Measurements from ENCODE around the gene KRTAP20-4. TPM values are rescaled to one million over a fixed set of nuclear protein-coding genes. Genes with fewer than 3 reads are reported as not detected.

KRTAP20-4 gene
- total RNA-seq = not detected

GRCh38 chr21:30620522-30620921 lies at the start of gene KRTAP20-4:
KRTAP20-4 (plus strand) TSS chr21:30620627.
- Histone ChIP-seq H3K9me3 (ENCODE audit: low read depth, low read length) (no peaks in the 10 kb centered on the region), H3K4me1 (ENCODE audit: insufficient read depth, low read length) (no peaks in the 10 kb centered on the region), H3K27me3 (ENCODE audit: insufficient read depth, low read length) (no peaks in the 10 kb centered on the region), H3K4me3 (ENCODE audit: low read length) (no peak within 1 kb of the TSS)

- no peaks in the 10 kb centered on the region for H3K4me1 ChIP-seq (ENCODE audit: insufficient read depth, low read length)
- H3K9me3 ChIP-seq (ENCODE audit: low read depth, low read length) = no peaks in the 10 kb centered on the region
- H3K4me3 ChIP-seq (ENCODE audit: low read length) = no peak overlapping the region
- H3K27me3 ChIP-seq (ENCODE audit: insufficient read depth, low read length) = no peaks in the 10 kb centered on the region
Observed at GRCh38 chr21:30577766-30578165, 42.7 kb upstream of the KRTAP20-4 start.

- Histone ChIP-seq H3K4me1 (ENCODE audit: insufficient read depth, low read length) (no peaks in the 10 kb centered on the region), H3K27me3 (ENCODE audit: insufficient read depth, low read length) (no peaks in the 10 kb centered on the region), H3K9me3 (ENCODE audit: low read depth, low read length) (no peaks in the 10 kb centered on the region), H3K4me3 (ENCODE audit: low read length) (no peak overlapping the region)
Observed at GRCh38 chr21:30579346-30579745, 41.1 kb upstream of the KRTAP20-4 start.

GRCh38 chr21:30580132-30580531 lies 40.3 kb upstream of the KRTAP20-4 start:
- Histone ChIP-seq H3K4me1 (ENCODE audit: insufficient read depth, low read length) (no peaks in the 10 kb centered on the region), H3K27me3 (ENCODE audit: insufficient read depth, low read length) (no peaks in the 10 kb centered on the region), H3K4me3 (ENCODE audit: low read length) (no peak overlapping the region), H3K9me3 (ENCODE audit: low read depth, low read length) (no peaks in the 10 kb centered on the region)

GRCh38 chr21:30582870-30583269 lies 37.6 kb upstream of the KRTAP20-4 start:
- Histone ChIP-seq H3K9me3 (ENCODE audit: low read depth, low read length) (no peaks in the 10 kb centered on the region), H3K4me1 (ENCODE audit: insufficient read depth, low read length) (no peaks in the 10 kb centered on the region), H3K27me3 (ENCODE audit: insufficient read depth, low read length) (no peaks in the 10 kb centered on the region), H3K4me3 (ENCODE audit: low read length) (no peak overlapping the region)

- Histone ChIP-seq H3K4me3 (ENCODE audit: low read length) (no peak within 1 kb of the TSS), H3K9me3 (ENCODE audit: low read depth, low read length) (no peaks in the 10 kb centered on the region), H3K4me1 (ENCODE audit: insufficient read depth, low read length) (no peaks in the 10 kb centered on the region), H3K27me3 (ENCODE audit: insufficient read depth, low read length) (no peaks in the 10 kb centered on the region)
Observed at GRCh38 chr21:30590297-30590696, 30.1 kb upstream of the KRTAP20-4 start, which contains the start of gene KRTAP22-2. KRTAP22-2 (minus strand) TSS chr21:30590397.

- H3K4me1 ChIP-seq (ENCODE audit: insufficient read depth, low read length) = no peaks in the 10 kb centered on the region
- H3K4me3 ChIP-seq (ENCODE audit: low read length) = no peak within 1 kb of the TSS
- no peaks in the 10 kb centered on the region for H3K27me3 ChIP-seq (ENCODE audit: insufficient read depth, low read length)
- H3K9me3 ChIP-seq (ENCODE audit: low read depth, low read length) = no peaks in the 10 kb centered on the region
Observed at GRCh38 chr21:30592140-30592539, 28.3 kb upstream of the KRTAP20-4 start, which contains the start of gene KRTAP6-3. KRTAP6-3 (plus strand) TSS chr21:30592440; CDS start chr21:30592446, 6 bp downstream.

GRCh38 chr21:30598802-30599201 lies 21.6 kb upstream of the KRTAP20-4 start, which contains the start of gene KRTAP6-2:
KRTAP6-2 (minus strand) TSS chr21:30598902; CDS start chr21:30598874, 28 bp downstream.
- no peaks in the 10 kb centered on the region for H3K4me1 ChIP-seq (ENCODE audit: insufficient read depth, low read length)
- H3K27me3 ChIP-seq (ENCODE audit: insufficient read depth, low read length) = no peaks in the 10 kb centered on the region
- H3K9me3 ChIP-seq (ENCODE audit: low read depth, low read length) = no peaks in the 10 kb centered on the region
- H3K4me3 ChIP-seq (ENCODE audit: low read length) = no peak within 1 kb of the TSS

GRCh38 chr21:30600787-30601186 lies 19.6 kb upstream of the KRTAP20-4 start, which contains the start of gene KRTAP22-1:
KRTAP22-1 (plus strand) TSS chr21:30601087.
- Histone ChIP-seq H3K4me3 (ENCODE audit: low read length) (no peak within 1 kb of the TSS), H3K9me3 (ENCODE audit: low read depth, low read length) (no peaks in the 10 kb centered on the region), H3K27me3 (ENCODE audit: insufficient read depth, low read length) (no peaks in the 10 kb centered on the region), H3K4me1 (ENCODE audit: insufficient read depth, low read length) (no peaks in the 10 kb centered on the region)

- Histone ChIP-seq H3K4me3 (ENCODE audit: low read length) (no peak overlapping the region), H3K27me3 (ENCODE audit: insufficient read depth, low read length) (no peaks in the 10 kb centered on the region), H3K9me3 (ENCODE audit: low read depth, low read length) (no peaks in the 10 kb centered on the region), H3K4me1 (ENCODE audit: insufficient read depth, low read length) (no peaks in the 10 kb centered on the region)
Observed at GRCh38 chr21:30605968-30606367, 14.5 kb upstream of the KRTAP20-4 start.

GRCh38 chr21:30612132-30612531 lies 8.3 kb upstream of the KRTAP20-4 start:
- no peaks in the 10 kb centered on the region for H3K9me3 ChIP-seq (ENCODE audit: low read depth, low read length)
- no peaks in the 10 kb centered on the region for H3K27me3 ChIP-seq (ENCODE audit: insufficient read depth, low read length)
- H3K4me3 ChIP-seq (ENCODE audit: low read length) = no peak overlapping the region
- no peaks in the 10 kb centered on the region for H3K4me1 ChIP-seq (ENCODE audit: insufficient read depth, low read length)

- no peaks in the 10 kb centered on the region for H3K9me3 ChIP-seq (ENCODE audit: low read depth, low read length)
- no peak within 1 kb of the TSS for H3K4me3 ChIP-seq (ENCODE audit: low read length)
- no peaks in the 10 kb centered on the region for H3K4me1 ChIP-seq (ENCODE audit: insufficient read depth, low read length)
- H3K27me3 ChIP-seq (ENCODE audit: insufficient read depth, low read length) = no peaks in the 10 kb centered on the region
Observed at GRCh38 chr21:30613836-30614235, 6.6 kb upstream of the KRTAP20-4 start, which contains the start of gene KRTAP6-1. KRTAP6-1 (minus strand) TSS chr21:30613930; CDS start chr21:30613904, 26 bp downstream.

- Histone ChIP-seq H3K4me1 (ENCODE audit: insufficient read depth, low read length) (no peaks in the 10 kb centered on the region), H3K9me3 (ENCODE audit: low read depth, low read length) (no peaks in the 10 kb centered on the region)
Observed at GRCh38 chr21:30615199-30615598, 5.2 kb upstream of the KRTAP20-4 start.

GRCh38 chr21:30616125-30616524 lies 4.3 kb upstream of the KRTAP20-4 start, which contains the start of gene KRTAP20-1:
KRTAP20-1 (plus strand) TSS chr21:30616425; CDS start chr21:30616455, 30 bp downstream.
- Histone ChIP-seq H3K9me3 (ENCODE audit: low read depth, low read length) (no peaks in the 10 kb centered on the region), H3K27me3 (ENCODE audit: insufficient read depth, low read length) (no peaks in the 10 kb centered on the region), H3K4me1 (ENCODE audit: insufficient read depth, low read length) (no peaks in the 10 kb centered on the region), H3K4me3 (ENCODE audit: low read length) (no peak within 1 kb of the TSS)

More at GRCh38 chr21:30615199-30615598, 5.2 kb upstream of the KRTAP20-4 start:
- Histone ChIP-seq H3K27me3 (ENCODE audit: insufficient read depth, low read length) (no peaks in the 10 kb centered on the region), H3K4me3 (ENCODE audit: low read length) (no peak overlapping the region)

GRCh38 chr21:30620080-30620479 lies 347 bp upstream of the KRTAP20-4 start:
- no peaks in the 10 kb centered on the region for H3K9me3 ChIP-seq (ENCODE audit: low read depth, low read length)
- H3K4me3 ChIP-seq (ENCODE audit: low read length) = no peak overlapping the region
- no peaks in the 10 kb centered on the region for H3K27me3 ChIP-seq (ENCODE audit: insufficient read depth, low read length)
- no peaks in the 10 kb centered on the region for H3K4me1 ChIP-seq (ENCODE audit: insufficient read depth, low read length)

- Histone ChIP-seq H3K27me3 (ENCODE audit: insufficient read depth, low read length) (no peaks in the 10 kb centered on the region), H3K4me1 (ENCODE audit: insufficient read depth, low read length) (no peaks in the 10 kb centered on the region), H3K9me3 (ENCODE audit: low read depth, low read length) (no peaks in the 10 kb centered on the region), H3K4me3 (ENCODE audit: low read length) (no peak overlapping the region)
Observed at GRCh38 chr21:30623362-30623761, 2.9 kb downstream of the KRTAP20-4 start.

Measured in mononuclear cell (primary cell).